Mesenchymal stem cell (in vitro differentiated cells and primary cell): ENCODE measurements around the gene NEURL3.

Source experiments
- DNase-seq: peaks from one replicate; pipeline ENCODE4 v3.0.0-alpha.2; 2013
- H2AFZ ChIP-seq: one replicate; pipeline ENCODE4 v1.6.1; 2013; ENCODE audit warnings: low read depth, mild to moderate bottlenecking, control low read depth, inconsistent platforms, low read length, moderate library complexity
- H2AK5ac ChIP-seq: 2 replicates; pipeline ENCODE4 v1.6.1; 2013; ENCODE audit warnings: low read length, moderate library complexity, mild to moderate bottlenecking, inconsistent platforms; ENCODE audit not compliant: severe bottlenecking
- H2BK120ac ChIP-seq: one replicate; pipeline ENCODE4 v1.6.1; 2013; ENCODE audit warnings: low read depth, mild to moderate bottlenecking, inconsistent platforms, low read length, moderate library complexity
- H2BK12ac ChIP-seq, 2 experiments: one replicate each; pipeline ENCODE4 v1.6.1; 2013; ENCODE audit warnings: inconsistent platforms in 2 of 2, low read length in 2 of 2, mild to moderate bottlenecking in 2 of 2, moderate library complexity in 2 of 2, control low read depth in 1 of 2
- H2BK15ac ChIP-seq: one replicate; pipeline ENCODE4 v1.6.1; 2013; ENCODE audit warnings: mild to moderate bottlenecking, low read depth, inconsistent platforms; ENCODE audit not compliant: poor library complexity, severe bottlenecking
- H2BK5ac ChIP-seq: 2 replicates; pipeline ENCODE4 v1.6.1; 2013; ENCODE audit warnings: low read depth, mild to moderate bottlenecking, low read length, control low read depth, inconsistent platforms; ENCODE audit not compliant: poor library complexity, severe bottlenecking
- H3K14ac ChIP-seq, 2 experiments: one replicate each; pipeline ENCODE4 v1.6.1; 2013; ENCODE audit warnings: inconsistent platforms in 2 of 2, low read length in 2 of 2, control low read depth in 1 of 2, mild to moderate bottlenecking in 1 of 2, moderate library complexity in 1 of 2
- H3K18ac ChIP-seq, 2 experiments: one replicate each; pipeline ENCODE4 v1.6.1; 2013; ENCODE audit warnings: inconsistent platforms in 2 of 2, low read length in 2 of 2, control low read depth in 1 of 2, low read depth in 1 of 2, mild to moderate bottlenecking in 1 of 2
- H3K23ac ChIP-seq, 2 experiments: one replicate each; pipeline ENCODE4 v1.6.1; 2013; ENCODE audit warnings: inconsistent platforms in 2 of 2, low read length in 2 of 2, mild to moderate bottlenecking in 2 of 2, moderate library complexity in 2 of 2, control low read depth in 1 of 2
- H3K27ac ChIP-seq: 2 replicates; pipeline ENCODE4 v1.5.1; 2013; ENCODE audit warnings: mild to moderate bottlenecking, moderate library complexity, low read length, control low read depth, inconsistent platforms; ENCODE audit not compliant: poor library complexity, severe bottlenecking
- H3K27me3 ChIP-seq, 2 experiments: 2 replicates each; pipeline versions ENCODE4 v1.6.1 to v1.7.0; 2013; ENCODE audit warnings: low read length in 2 of 2, mild to moderate bottlenecking in 2 of 2, moderate library complexity in 2 of 2, control low read depth in 1 of 2, inconsistent platforms in 1 of 2; ENCODE audit not compliant: control insufficient read depth in 1 of 2, insufficient read depth in 1 of 2
- H3K36me3 ChIP-seq, 2 experiments: 2 replicates each; pipeline versions ENCODE4 v1.6.1 to v1.7.0; 2013; ENCODE audit warnings: low read length in 2 of 2, control low read depth in 1 of 2, inconsistent platforms in 1 of 2, low read depth in 1 of 2, mild to moderate bottlenecking in 1 of 2; ENCODE audit not compliant: insufficient read depth in 2 of 2, control insufficient read depth in 1 of 2
- H3K4ac ChIP-seq, 2 experiments: one replicate each; pipeline ENCODE4 v1.6.1; 2013; ENCODE audit warnings: inconsistent platforms in 2 of 2, low read length in 2 of 2, mild to moderate bottlenecking in 2 of 2, moderate library complexity in 2 of 2, control low read depth in 1 of 2, low read depth in 1 of 2
- H3K4me1 ChIP-seq: 2 replicates; pipeline ENCODE4 v1.6.1; 2013; ENCODE audit warnings: low read depth, low read length, control low read depth; ENCODE audit not compliant: control insufficient read depth, insufficient read depth
- H3K4me2 ChIP-seq: 2 replicates; pipeline ENCODE4 v1.6.1; 2013; ENCODE audit warnings: low read length, mild to moderate bottlenecking, inconsistent platforms; ENCODE audit not compliant: poor library complexity, severe bottlenecking
- H3K4me3 ChIP-seq, 2 experiments: 2 replicates each; pipeline versions ENCODE4 v1.5.1 to v1.7.0; 2013; ENCODE audit warnings: low read length in 2 of 2, mild to moderate bottlenecking in 2 of 2, control low read depth in 1 of 2, low read depth in 1 of 2; ENCODE audit not compliant: insufficient read depth in 1 of 2
- H3K79me1 ChIP-seq: replicated peaks from 2 replicates; pipeline ENCODE4 v1.6.1; 2013; ENCODE audit warnings: mild to moderate bottlenecking, control low read depth, low read length, inconsistent platforms; ENCODE audit not compliant: poor library complexity, severe bottlenecking
- H3K9ac ChIP-seq: 2 replicates; pipeline ENCODE4 v1.7.0; 2013; ENCODE audit warnings: mild to moderate bottlenecking, low read length, moderate library complexity
- H3K9me3 ChIP-seq: 2 replicates; pipeline ENCODE4 v1.7.0; 2013; ENCODE audit warnings: mild to moderate bottlenecking, low read length; ENCODE audit not compliant: control insufficient read depth
- H4K8ac ChIP-seq: one replicate; pipeline ENCODE4 v1.6.1; 2013; ENCODE audit warnings: inconsistent platforms, mild to moderate bottlenecking, low read length, moderate library complexity
- H4K91ac ChIP-seq: one replicate; pipeline ENCODE4 v1.6.1; 2013; ENCODE audit warnings: mild to moderate bottlenecking, low read length, inconsistent platforms
- WGBS: methylation state at CpG from one replicate; pipeline ENCODE4 v1.1.7; 2013; ENCODE audit warnings: mixed read lengths; 5-methylcytosine and 5-hydroxymethylcytosine counted together

The NEURL3 gene

GRCh38 chr2:96449637-96450036 is 55.5 kb downstream of the NEURL3 start:
- no peaks in the 10 kb centered on the region for H3K4me1 ChIP-seq
- H3K23ac ChIP-seq = no peak overlapping the region
- no peaks in the 10 kb centered on the region for H3K79me1 ChIP-seq
- peaks cover 6% of the 10 kb centered on the region for H3K9me3 ChIP-seq
- no peak overlapping the region for H2BK5ac ChIP-seq
- peaks cover 21 to 48% of the 10 kb centered on the region in 2 experiments for H3K27me3 ChIP-seq
- no peak overlapping the region for H3K9ac ChIP-seq
- no peak overlapping the region for H3K14ac ChIP-seq
- no peak overlapping the region for H4K8ac ChIP-seq
- H3K27ac ChIP-seq = no peak overlapping the region
- no peak for DNase-seq
- no peak overlapping the region for H2AK5ac ChIP-seq
- no peak overlapping the region for H2AFZ ChIP-seq
- H3K4ac ChIP-seq = no peak overlapping the region
- no peak overlapping the region for H2BK120ac ChIP-seq
- no peak overlapping the region for H2BK15ac ChIP-seq
- 73% methylated on average over 6 of the region's 6 CpGs for WGBS
- no peak overlapping the region for H2BK12ac ChIP-seq
- H3K18ac ChIP-seq = no peak overlapping the region
- no peaks in the 10 kb centered on the region for H3K36me3 ChIP-seq
- no peak overlapping the region for H4K91ac ChIP-seq
- H3K4me3 ChIP-seq = no peak overlapping the region
- H3K4me2 ChIP-seq = no peak overlapping the region

GRCh38 chr2:96449174-96449573 is 56.0 kb downstream of the NEURL3 start:
- no peak overlapping the region for H3K18ac ChIP-seq
- H2AK5ac ChIP-seq = no peak overlapping the region
- H4K91ac ChIP-seq = no peak overlapping the region
- WGBS = 97% methylated on average over 1 of the region's 2 CpGs
- no peak overlapping the region for H3K27ac ChIP-seq
- H2BK12ac ChIP-seq = no peak overlapping the region
- H3K79me1 ChIP-seq = no peaks in the 10 kb centered on the region
- no peak overlapping the region for H3K14ac ChIP-seq
- no peak overlapping the region for H2BK5ac ChIP-seq
- peaks cover 6% of the 10 kb centered on the region for H3K9me3 ChIP-seq
- H3K4me1 ChIP-seq = no peaks in the 10 kb centered on the region
- no peak overlapping the region for H4K8ac ChIP-seq
- no peaks in the 10 kb centered on the region for H3K36me3 ChIP-seq
- H2BK15ac ChIP-seq = no peak overlapping the region
- no peak overlapping the region for H3K4me3 ChIP-seq
- peaks cover 17 to 44% of the 10 kb centered on the region in 2 experiments for H3K27me3 ChIP-seq
- no peak overlapping the region for H3K23ac ChIP-seq
- no peak overlapping the region for H2AFZ ChIP-seq
- no peak overlapping the region for H3K4ac ChIP-seq
- no peak overlapping the region for H3K4me2 ChIP-seq
- no peak for DNase-seq
- no peak overlapping the region for H3K9ac ChIP-seq
- no peak overlapping the region for H2BK120ac ChIP-seq

GRCh38 chr2:96447726-96448125 is 57.4 kb downstream of the NEURL3 start:
- no peak overlapping the region for H2AK5ac ChIP-seq
- H3K18ac ChIP-seq = no peak overlapping the region
- no peaks in the 10 kb centered on the region for H3K79me1 ChIP-seq
- H4K8ac ChIP-seq = no peak overlapping the region
- no peak overlapping the region for H2BK5ac ChIP-seq
- H3K9me3 ChIP-seq = peaks cover 6% of the 10 kb centered on the region
- no peak overlapping the region for H3K23ac ChIP-seq
- no peak overlapping the region for H3K27ac ChIP-seq
- no peak overlapping the region for H2AFZ ChIP-seq
- no peak overlapping the region for H4K91ac ChIP-seq
- H3K4me2 ChIP-seq = no peak overlapping the region
- H3K4me3 ChIP-seq = no peak overlapping the region
- H3K36me3 ChIP-seq = no peaks in the 10 kb centered on the region
- H3K4me1 ChIP-seq = no peaks in the 10 kb centered on the region
- H3K4ac ChIP-seq = no peak overlapping the region
- no peak overlapping the region for H3K14ac ChIP-seq
- H2BK120ac ChIP-seq = no peak overlapping the region
- no peak overlapping the region for H2BK15ac ChIP-seq
- H3K9ac ChIP-seq = no peak overlapping the region
- no peak for DNase-seq
- peaks cover 6 to 29% of the 10 kb centered on the region in 2 experiments for H3K27me3 ChIP-seq
- H2BK12ac ChIP-seq = no peak overlapping the region
